IMR-90 (cell line): ENCODE results near the gene IQCM. TPM values are rescaled to one million over a fixed set of nuclear protein-coding genes. Genes with fewer than 3 reads are reported as not detected.

ENCODE experiments used
- ATAC-seq: fragments of 200-7000 bp; cut with Tn5 transposase; 2 replicates; pipeline ENCODE4 v1.9.1; 2020; ENCODE audit warnings: low read depth, mild to moderate bottlenecking, moderate library complexity
- BruUV-seq: library from RNA; stranded (reverse); fragments of 400-500 nt; replicated peaks from 2 replicates; lab custom pipeline; 2021; lab: Mats Ljungman, UMichigan
- CTCF ChIA-PET: fragments of 300-600 bp; formaldehyde crosslinking; extraction: SDS; loops from one replicate; lab custom pipeline; 2021; ENCODE audit warnings: antibody characterized with exemption; lab: Yijun Ruan, JAX
- POLR2A ChIA-PET: fragments of 300-600 bp; sonication (Branson Sonifier 250); formaldehyde crosslinking; loops from one replicate; lab custom pipeline; 2022; ENCODE audit warnings: antibody characterized with exemption; ENCODE audit not compliant: unreplicated experiment; lab: Charles Lee
- DNase-seq: peaks from one replicate; pipeline ENCODE4 v3.0.0; 2013
- H2AFZ ChIP-seq: replicated peaks from 2 replicates; pipeline ENCODE3; 2013; ENCODE audit warnings: low read length, mild to moderate bottlenecking; ENCODE audit not compliant: poor library complexity
- H2AK5ac ChIP-seq: 2 replicates; pipeline ENCODE4 v1.6.1; 2013; ENCODE audit warnings: low read depth, low read length, inconsistent platforms
- H2AK9ac ChIP-seq: replicated peaks from 2 replicates; pipeline ENCODE3; 2013; ENCODE audit warnings: mild to moderate bottlenecking, low read depth, low read length, moderate library complexity; ENCODE audit not compliant: poor library complexity
- H2BK120ac ChIP-seq: 2 replicates; pipeline ENCODE4 v1.6.1; 2013; ENCODE audit warnings: low read depth, low read length, inconsistent platforms
- H2BK15ac ChIP-seq: 3 replicates; pipeline ENCODE4 v1.6.1; 2013; ENCODE audit warnings: low read depth, low read length, inconsistent platforms
- H2BK20ac ChIP-seq: 2 replicates; pipeline ENCODE4 v1.6.1; 2013; ENCODE audit warnings: low read depth, mild to moderate bottlenecking, inconsistent platforms, low read length, moderate library complexity
- H2BK5ac ChIP-seq: 2 replicates; pipeline ENCODE4 v1.6.1; 2013; ENCODE audit warnings: mild to moderate bottlenecking, low read depth, low read length, inconsistent platforms; ENCODE audit not compliant: poor library complexity, severe bottlenecking
- H3K14ac ChIP-seq: replicated peaks from 2 replicates; pipeline ENCODE4 v1.6.1; 2013; ENCODE audit warnings: low read depth, low read length, inconsistent platforms
- H3K18ac ChIP-seq: 2 replicates; pipeline ENCODE4 v1.6.1; 2013; ENCODE audit warnings: low read depth, low read length, control low read depth
- H3K23ac ChIP-seq: 2 replicates; pipeline ENCODE4 v1.6.1; 2013; ENCODE audit warnings: low read depth, low read length, inconsistent platforms
- H3K27ac ChIP-seq: 2 replicates; pipeline ENCODE4 v1.5.1; 2013; ENCODE audit warnings: mild to moderate bottlenecking, control low read depth, low read length; ENCODE audit not compliant: insufficient read depth
- H3K27me3 ChIP-seq: 2 replicates; pipeline ENCODE4 v1.6.1; 2013; ENCODE audit warnings: low read length; ENCODE audit not compliant: control insufficient read depth, insufficient read depth
- H3K36me3 ChIP-seq: 2 replicates; pipeline ENCODE4 v1.6.1; 2013; ENCODE audit warnings: low read length, mixed read lengths; ENCODE audit not compliant: control insufficient read depth, insufficient read depth
- H3K4ac ChIP-seq: 2 replicates; pipeline ENCODE4 v1.6.1; 2013; ENCODE audit warnings: low read depth, low read length, inconsistent platforms
- H3K4me1 ChIP-seq: 2 replicates; pipeline ENCODE4 v1.6.1; 2013; ENCODE audit warnings: low read length, mixed read lengths; ENCODE audit not compliant: control insufficient read depth, insufficient read depth
- H3K4me2 ChIP-seq: 2 replicates; pipeline ENCODE4 v1.6.1; 2013; ENCODE audit warnings: low read depth, mild to moderate bottlenecking, control low read depth, low read length, moderate library complexity
- H3K4me3 ChIP-seq: 2 replicates; pipeline ENCODE4 v1.5.1; 2013; ENCODE audit warnings: low read depth, mild to moderate bottlenecking, control low read depth, low read length, moderate library complexity; ENCODE audit not compliant: insufficient read depth
- H3K56ac ChIP-seq: 2 replicates; pipeline ENCODE4 v1.6.1; 2013; ENCODE audit warnings: low read length, inconsistent platforms; ENCODE audit not compliant: insufficient read depth; ENCODE audit errors: extremely low read depth
- H3K79me1 ChIP-seq, 2 experiments: 2 replicates each; pipeline ENCODE4 v1.6.1; 2013; ENCODE audit warnings: low read length in 2 of 2, inconsistent platforms in 1 of 2, low read depth in 1 of 2
- H3K9ac ChIP-seq: 2 replicates; pipeline ENCODE4 v1.6.1; 2013; ENCODE audit warnings: low read depth, low read length, control low read depth
- H3K9me1 ChIP-seq: 2 replicates; pipeline ENCODE4 v1.6.1; 2013; ENCODE audit warnings: low read length, inconsistent platforms; ENCODE audit not compliant: insufficient read depth
- H3K9me3 ChIP-seq: 2 replicates; pipeline ENCODE4 v1.6.1; 2013; ENCODE audit warnings: low read length; ENCODE audit not compliant: control insufficient read depth, insufficient read depth
- H4K20me1 ChIP-seq: 2 replicates; pipeline ENCODE4 v1.6.1; 2013; ENCODE audit warnings: low read length, inconsistent platforms; ENCODE audit not compliant: insufficient read depth
- H4K5ac ChIP-seq: 2 replicates; pipeline ENCODE4 v1.6.1; 2013; ENCODE audit warnings: mild to moderate bottlenecking, low read depth, low read length, control low read depth
- H4K8ac ChIP-seq, 2 experiments: 2 replicates each; pipeline ENCODE4 v1.6.1; 2013; ENCODE audit warnings: low read depth in 2 of 2, low read length in 2 of 2, control low read depth in 1 of 2, inconsistent platforms in 1 of 2
- H4K91ac ChIP-seq: 2 replicates; pipeline ENCODE4 v1.6.1; 2013; ENCODE audit warnings: low read depth, low read length, inconsistent platforms; ENCODE audit not compliant: insufficient read depth
- BHLHE40 ChIP-seq: fragments of 150-350 bp; IDR thresholded peaks from 2 replicates; pipeline ENCODE4 v1.6.1; 2016; ENCODE audit warnings: mild to moderate bottlenecking, low read depth, low read length
- CEBPB ChIP-seq: IDR thresholded peaks from 2 replicates; pipeline ENCODE4 v1.6.1; 2012; ENCODE audit warnings: low read depth, low read length, improper control_type of control experiment
- ELK1 ChIP-seq: fragments of 150-350 bp; IDR thresholded peaks from 2 replicates; pipeline ENCODE4 v1.6.1; 2016; ENCODE audit warnings: low read depth, mild to moderate bottlenecking, low read length, moderate library complexity, borderline replicate concordance
- MAZ ChIP-seq: IDR thresholded peaks from 2 replicates; pipeline ENCODE4 v1.6.1; 2012; ENCODE audit warnings: low read depth, mild to moderate bottlenecking, low read length, improper control_type of control experiment, moderate library complexity, borderline replicate concordance
- MXI1 ChIP-seq: IDR thresholded peaks from 2 replicates; pipeline ENCODE4 v1.6.1; 2012; ENCODE audit warnings: low read depth, mild to moderate bottlenecking, low read length, moderate library complexity, borderline replicate concordance
- NFE2L2 ChIP-seq: fragments of 150-350 bp; IDR thresholded peaks from 2 replicates; pipeline ENCODE4 v1.6.1; 2016; ENCODE audit warnings: low read depth, mild to moderate bottlenecking, low read length
- POLR2A ChIP-seq: IDR thresholded peaks from 2 replicates; pipeline ENCODE4 v1.6.1; 2012; ENCODE audit warnings: mild to moderate bottlenecking, low read depth, low read length
- RCOR1 ChIP-seq: IDR thresholded peaks from 2 replicates; pipeline ENCODE4 v1.6.1; 2012; ENCODE audit warnings: mild to moderate bottlenecking, low read length, improper control_type of control experiment; ENCODE audit not compliant: insufficient replicate concordance
- WGBS, 2 experiments: methylation state at CpG; one replicate each; pipeline versions ENCODE4 v1.1.5 to v1.1.7; 2013; ENCODE audit warnings: missing lambda C conversion rate in 2 of 2; ENCODE audit not compliant: insufficient read length in 1 of 2; ENCODE audit errors: extremely low coverage in 2 of 2; 5-methylcytosine and 5-hydroxymethylcytosine counted together
- dilution Hi-C: fragments of 300-500 bp; cut with HindIII; formaldehyde crosslinking; loops from one replicate; pipeline ENCODE4 v1.14.3; 2018; ENCODE audit warnings: low sequenced_read_pairs; ENCODE audit not compliant: unreplicated experiment
- in situ Hi-C: fragments of 300-500 bp; cut with MboI; formaldehyde crosslinking; loops from 3 replicates; pipeline ENCODE4 v1.14.3; 2019; ENCODE audit warnings: low sequenced_read_pairs, inconsistent platforms, mixed read lengths
- intact Hi-C: fragments of 100-400 bp; cut with micrococcal nuclease; formaldehyde crosslinking; loops from 2 replicates; pipeline ENCODE4 v1.10.0; 2022
- polyA plus RNA-seq, 3 experiments: library from polyadenylated mRNA; depleted of rRNA; stranded (reverse); fragments of >200 nt; gene quantifications; 2 replicates each; pipeline ENCODE4 v1.2.3, GENCODE V29; 2012; ENCODE audit warnings: low replicate concordance in 1 of 3
- total RNA-seq: library from RNA; depleted of rRNA; stranded (reverse); fragments of >200 nt; gene quantifications from 2 replicates; pipeline ENCODE4 v1.2.3, GENCODE V29; 2012

The IQCM gene
- total and polyA plus RNA-seq, 2 of the 4 experiments (the other 2 are of a cell fraction): not detected

DNA sequence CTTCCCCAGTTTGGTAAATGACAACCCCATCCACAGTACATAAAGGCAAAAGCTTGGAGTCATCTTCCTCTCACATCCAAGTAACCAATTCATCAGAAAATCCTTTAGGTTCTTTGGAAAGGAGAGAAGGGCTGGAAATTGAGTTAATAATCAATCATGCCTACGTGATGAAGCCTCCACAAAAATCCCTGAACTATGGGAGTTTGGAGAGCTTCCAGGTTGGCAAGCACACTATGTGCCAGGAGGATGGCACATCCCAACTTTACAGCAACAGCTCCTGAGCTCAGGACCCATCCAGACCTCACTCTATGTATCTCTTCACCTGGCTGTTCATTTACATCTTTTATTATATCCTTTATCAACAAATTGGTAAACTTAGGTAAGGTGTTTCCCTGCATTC lies 98.9 kb downstream of the IQCM start:
- H3K27me3 ChIP-seq: no peaks in the 10 kb centered on the region
- intact Hi-C loops (no loop called here), in situ Hi-C loops (no loop called here), dilution Hi-C loops (no loop called here)
- WGBS, 2 experiments: no CpG with 5 or more reads among the region's 1 CpG
- ATAC-seq (no peak), DNase-seq (no peak)
- H2AFZ ChIP-seq: no peak overlapping the region
- H3K14ac ChIP-seq: no peak overlapping the region
- no peak overlapping the region for H3K4me3 ChIP-seq
- no peaks in the 10 kb centered on the region; the same call in 1 of the 2 replicates for H3K9me3 ChIP-seq
- ChIA-PET CTCF (no interaction called here), POLR2A (no interaction called here)
- BruUV-seq: no TSS peak
- TF ChIP-seq MAZ (no peak), POLR2A (no peak), CEBPB (no peak), BHLHE40 (no peak), NFE2L2 (no peak), MXI1 (no peak), ELK1 (no peak), RCOR1 (no peak)
- H2AK5ac ChIP-seq: no peak overlapping the region
- no peak overlapping the region for H4K8ac ChIP-seq
- no peak overlapping the region for H4K91ac ChIP-seq
- no peaks in the 10 kb centered on the region for H3K36me3 ChIP-seq
- H2BK120ac ChIP-seq: no peak overlapping the region
- H3K4ac ChIP-seq: no peak overlapping the region
- H3K9me1 ChIP-seq: no peaks in the 10 kb centered on the region
- H3K9ac ChIP-seq: no peak overlapping the region
- no peaks in the 10 kb centered on the region for H4K20me1 ChIP-seq
- no peak overlapping the region for H3K56ac ChIP-seq
- H3K79me1 ChIP-seq: no peaks in the 10 kb centered on the region
- H2AK9ac ChIP-seq: no peak overlapping the region
- no peak overlapping the region for H4K5ac ChIP-seq
- no peak overlapping the region for H3K4me2 ChIP-seq
- no peak overlapping the region for H3K27ac ChIP-seq
- H3K23ac ChIP-seq: no peak overlapping the region
- H3K4me1 ChIP-seq: no peaks in the 10 kb centered on the region
- no peak overlapping the region for H2BK15ac ChIP-seq
- H3K18ac ChIP-seq: no peak overlapping the region
- no peak overlapping the region for H2BK5ac ChIP-seq
- H2BK20ac ChIP-seq: no peak overlapping the region
